GM19351 (cell line): ENCODE results near the gene APBA2.
"Not testable (repeated sequence)": the region's sequence is repeated elsewhere in the genome, so short reads cannot be mapped to it uniquely, and the experiment has no call there.

Source experiments
- ATAC-seq: cut with Tn5 transposase; IDR thresholded peaks from one replicate; pipeline ENCODE4 v1.9.1; 2021; ENCODE audit warnings: mild to moderate bottlenecking, moderate library complexity; ENCODE audit not compliant: unreplicated experiment

APBA2 gene

GRCh38 chr15:28876845-28877185 is 9.0 kb upstream of the APBA2 start:
- no peak for ATAC-seq

- no peak for ATAC-seq
Measured at GRCh38 chr15:28878209-28878608, 7.6 kb upstream of the APBA2 start.

DNA sequence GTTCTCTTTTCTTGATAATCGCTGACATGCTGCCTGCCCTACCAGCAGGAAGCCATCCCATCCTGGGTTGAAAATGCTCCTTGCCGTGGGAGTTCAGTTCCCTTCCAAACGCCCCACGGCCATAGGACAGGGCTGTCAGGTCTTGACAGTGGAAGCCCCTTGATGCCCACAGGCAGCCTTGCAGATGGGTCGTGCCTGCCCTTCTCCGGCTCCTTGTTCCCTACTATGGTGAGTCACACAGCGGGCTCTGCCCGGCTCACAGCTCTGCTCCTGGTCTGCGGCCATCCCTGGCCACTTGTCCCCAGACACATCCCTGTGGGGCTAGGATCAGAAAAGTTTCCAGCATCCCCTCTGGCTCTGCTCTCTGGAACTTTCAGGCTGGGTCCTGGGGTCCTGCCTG is 6.2 kb upstream of the APBA2 start:
- ATAC-seq, result no peak

GRCh38 chr15:28880680-28881079 is 5.1 kb upstream of the APBA2 start:
- ATAC-seq, result no peak

DNA sequence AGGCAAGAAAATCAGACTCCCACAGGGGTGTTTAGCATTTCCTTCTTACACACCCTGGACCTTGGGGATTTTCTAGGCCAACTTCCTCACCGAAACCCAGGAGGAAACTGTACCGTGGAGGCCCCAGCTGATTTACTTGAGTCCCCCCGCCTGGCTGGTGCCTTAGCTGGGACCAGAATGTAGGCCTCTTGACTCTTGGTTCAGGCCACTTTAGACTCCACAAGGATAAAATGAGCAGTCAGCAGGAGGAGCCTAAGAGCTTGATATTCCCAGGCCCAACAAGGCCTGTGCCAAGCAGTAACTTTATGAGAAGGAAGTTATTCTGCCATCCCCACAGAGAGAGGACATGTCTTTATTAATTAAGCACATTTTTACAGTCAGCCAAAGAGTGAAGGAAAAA is 4.6 kb upstream of the APBA2 start:
- no peak for ATAC-seq

DNA sequence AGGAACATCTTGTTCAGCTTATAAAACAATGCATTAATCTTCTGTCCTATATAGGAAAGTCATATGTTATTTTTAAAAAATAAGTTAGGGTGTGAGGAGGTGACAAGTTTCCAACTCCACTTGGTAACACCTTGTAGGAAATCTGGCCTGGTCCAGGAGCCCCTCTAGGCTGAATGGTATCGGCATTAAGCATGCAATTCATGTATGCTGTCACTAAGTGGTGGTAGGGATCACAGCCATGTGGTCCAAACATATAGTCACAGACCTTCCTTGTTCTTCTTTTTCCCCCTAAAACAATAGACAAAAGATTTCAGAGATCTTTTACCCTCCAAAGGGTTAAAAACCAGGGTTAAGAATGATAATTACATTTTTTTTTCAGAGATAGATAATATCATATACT is 4.2 kb upstream of the APBA2 start:
- ATAC-seq, result no peak

- ATAC-seq, result no peak
Measured at GRCh38 chr15:28884151-28884940, 1.4 kb upstream of the APBA2 start.

GRCh38 chr15:28885128-28885629 is 595 bp upstream of the APBA2 start:
- ATAC-seq, result no peak

DNA sequence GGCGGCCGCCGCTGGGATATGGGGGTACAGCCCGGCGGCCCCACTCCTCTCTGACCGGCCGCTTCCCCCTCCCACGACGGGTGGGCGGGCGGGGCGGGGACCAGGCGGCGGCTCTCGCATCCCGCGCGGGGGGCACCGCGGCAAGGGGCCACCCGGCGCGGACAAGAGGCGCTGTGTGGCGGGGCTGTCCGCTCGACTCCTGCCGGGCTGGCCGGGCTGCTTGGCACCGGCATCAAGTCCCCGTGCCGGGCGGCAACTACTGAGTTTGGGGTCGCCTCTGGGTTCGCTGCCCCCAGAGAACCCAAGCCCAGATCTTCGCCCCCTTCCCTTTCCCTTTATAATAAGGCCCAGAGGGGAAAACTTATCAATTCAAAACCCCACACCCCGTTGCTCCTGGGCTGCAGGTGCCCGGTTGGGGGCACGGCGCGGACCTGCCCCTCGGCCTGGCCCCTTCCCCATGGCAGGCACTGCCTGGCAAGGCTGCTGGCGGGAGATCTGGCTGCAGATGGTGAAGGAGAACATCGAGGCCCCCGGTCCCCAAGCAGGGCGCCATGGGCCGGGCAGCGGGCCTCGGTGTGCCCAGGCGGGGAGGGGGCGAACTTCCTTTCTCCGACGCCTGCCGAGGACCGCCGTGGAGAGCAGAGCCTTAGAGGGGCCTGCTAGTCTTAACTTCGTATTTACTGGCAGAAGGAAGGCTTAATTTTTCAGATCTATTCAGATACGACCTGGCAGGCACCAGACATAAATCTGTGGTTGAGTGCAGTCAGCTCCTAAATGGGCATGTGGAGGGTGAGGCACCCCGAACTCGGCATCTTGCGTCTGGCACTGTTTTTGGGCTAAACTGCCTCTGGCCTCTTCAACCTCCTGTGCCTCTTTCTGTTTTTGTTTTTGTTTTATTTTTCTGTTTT is 911 bp downstream of the APBA2 start:
- ATAC-seq, result no peak

DNA sequence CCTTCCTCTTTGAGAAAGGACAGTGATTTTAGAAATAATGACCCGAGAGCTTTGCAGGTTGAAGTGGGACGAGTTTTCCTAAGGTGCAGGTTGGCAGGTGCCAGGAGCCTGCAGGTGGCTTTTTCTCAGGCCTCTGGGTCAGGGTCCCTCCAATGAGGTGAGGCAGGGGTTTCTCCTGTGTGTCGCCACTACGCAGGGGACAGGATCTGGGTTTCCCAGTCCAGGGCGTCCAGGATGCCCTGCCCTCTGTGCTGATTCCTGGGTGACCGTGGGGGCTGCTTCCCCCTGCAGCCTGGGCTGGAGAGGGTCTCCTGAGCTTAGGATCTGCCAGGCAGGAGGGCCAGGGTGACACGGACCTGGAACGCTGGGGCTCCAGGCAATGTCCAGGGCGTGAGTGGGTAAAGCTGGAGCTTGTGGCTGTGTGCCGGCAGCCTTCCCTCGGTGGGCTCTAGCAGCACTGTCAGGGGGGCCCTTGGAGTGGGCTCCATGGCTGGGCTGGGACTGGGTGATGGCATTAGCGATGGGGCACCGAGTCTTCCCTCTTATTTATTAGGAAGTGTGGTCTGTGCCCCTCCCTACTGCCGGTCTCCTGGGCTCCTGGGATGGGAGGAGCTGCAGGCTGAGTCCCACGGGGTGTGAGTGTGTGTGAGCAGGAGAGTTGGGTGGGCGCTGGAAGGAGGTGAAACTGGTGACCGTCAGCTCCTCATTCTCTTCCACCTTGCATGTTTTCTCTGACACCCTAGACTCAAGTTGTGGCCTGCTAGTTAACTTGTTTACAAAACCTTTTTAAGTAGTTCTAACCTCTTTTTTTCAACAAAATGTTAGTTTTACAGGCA is 1.8 kb downstream of the APBA2 start:
- no peak for ATAC-seq

- ATAC-seq, result no peak
Measured at GRCh38 chr15:28888302-28888894, 2.6 kb downstream of the APBA2 start.

- no peak for ATAC-seq
Measured at GRCh38 chr15:28888900-28889299, 3.1 kb downstream of the APBA2 start.

DNA sequence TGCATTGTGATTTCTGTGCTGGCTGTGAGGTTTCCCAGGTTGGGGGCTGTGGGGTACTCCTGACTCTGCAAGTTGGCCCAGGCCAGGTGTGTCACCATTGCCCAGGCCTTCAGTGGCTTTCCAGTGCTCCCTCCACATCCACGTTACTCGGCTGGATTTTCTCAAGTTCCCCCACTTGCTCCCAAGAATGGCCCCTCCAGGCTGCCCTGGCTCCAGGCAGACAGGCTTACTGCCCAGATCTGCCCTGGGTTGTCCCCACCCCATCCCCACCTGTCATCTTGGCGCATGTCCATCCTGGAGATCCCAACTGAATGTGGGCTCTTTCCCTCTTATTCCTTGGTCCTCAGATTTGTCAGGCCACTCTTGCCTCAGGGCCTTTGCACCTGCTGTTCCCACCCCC is 3.6 kb downstream of the APBA2 start:
- no peak for ATAC-seq

- not testable (repeated sequence) for ATAC-seq
Measured at GRCh38 chr15:28889871-28890270, 4.1 kb downstream of the APBA2 start.

- ATAC-seq, result not testable (repeated sequence)
Measured at GRCh38 chr15:28890291-28890690, 4.5 kb downstream of the APBA2 start.

GRCh38 chr15:28890711-28891495 is 5.1 kb downstream of the APBA2 start:
- no peak for ATAC-seq

DNA sequence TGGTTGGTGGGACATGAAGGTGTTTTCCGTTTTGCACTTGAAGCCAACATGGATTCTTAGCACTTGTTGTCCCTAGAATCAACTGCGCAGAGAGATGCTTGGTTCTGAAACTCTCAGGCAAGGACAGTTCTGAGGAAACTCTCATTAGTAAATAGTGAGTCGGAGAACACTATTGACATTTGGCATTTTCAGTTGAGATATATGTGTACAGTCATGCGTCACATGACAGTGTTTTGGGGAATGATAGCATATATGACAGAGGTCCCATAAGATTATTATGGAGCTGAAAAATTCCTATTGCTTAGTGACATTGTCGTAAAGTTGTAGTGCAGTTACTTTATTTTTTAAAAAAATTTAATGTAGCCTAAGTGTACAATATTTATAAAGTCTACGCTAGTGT is 5.8 kb downstream of the APBA2 start:
- no peak for ATAC-seq

GRCh38 chr15:28892789-28893610 is 7.2 kb downstream of the APBA2 start:
- ATAC-seq, result no peak

- no peak for ATAC-seq
Measured at GRCh38 chr15:28894631-28895030, 8.9 kb downstream of the APBA2 start.
